GDM1 (cell line): ENCODE data around the gene USP16.

Source experiments
- DNase-seq: peaks from one replicate; lab custom pipeline; 2025; lab: John Stamatoyannopoulos, UW

Gene USP16

DNA sequence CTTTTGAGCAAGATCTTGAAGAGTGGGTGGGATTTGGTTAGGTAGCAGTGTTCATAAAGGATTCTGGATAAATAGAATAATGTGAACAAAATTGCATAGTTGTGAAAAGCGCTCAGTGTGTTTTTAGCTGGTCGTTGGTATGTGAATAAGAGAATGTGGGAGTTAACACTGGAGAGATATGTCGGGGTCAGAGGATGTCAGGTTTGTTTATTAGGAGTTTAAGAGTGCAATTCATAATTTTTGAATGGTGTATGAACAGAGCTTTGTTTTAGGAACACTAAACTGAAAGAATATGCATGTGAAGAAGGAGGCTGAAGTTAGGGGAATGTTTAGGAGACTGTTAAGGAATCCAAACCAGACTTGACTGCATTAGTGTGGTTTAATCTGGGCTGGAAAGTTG lies 9.4 kb downstream of the USP16 start:
- no peak for DNase-seq

DNA sequence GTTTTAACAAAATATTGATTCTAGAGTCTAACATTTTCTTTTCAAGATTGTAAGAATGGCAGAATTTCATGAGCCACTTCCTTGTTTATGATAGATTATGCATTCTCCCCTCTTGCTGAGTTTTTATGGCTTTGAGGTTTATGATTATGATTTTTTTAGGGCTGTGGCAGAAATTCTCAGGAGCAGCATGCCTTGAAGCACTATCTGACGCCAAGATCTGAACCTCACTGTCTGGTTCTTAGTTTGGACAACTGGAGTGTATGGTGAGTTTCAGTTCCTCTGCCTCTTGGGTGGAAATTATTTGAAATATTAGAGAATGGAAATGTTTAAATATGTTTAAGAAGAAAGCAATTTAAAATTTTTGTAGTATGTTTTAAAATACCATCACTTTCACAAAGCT lies 10.2 kb downstream of the USP16 start:
- DNase-seq: no peak

DNA sequence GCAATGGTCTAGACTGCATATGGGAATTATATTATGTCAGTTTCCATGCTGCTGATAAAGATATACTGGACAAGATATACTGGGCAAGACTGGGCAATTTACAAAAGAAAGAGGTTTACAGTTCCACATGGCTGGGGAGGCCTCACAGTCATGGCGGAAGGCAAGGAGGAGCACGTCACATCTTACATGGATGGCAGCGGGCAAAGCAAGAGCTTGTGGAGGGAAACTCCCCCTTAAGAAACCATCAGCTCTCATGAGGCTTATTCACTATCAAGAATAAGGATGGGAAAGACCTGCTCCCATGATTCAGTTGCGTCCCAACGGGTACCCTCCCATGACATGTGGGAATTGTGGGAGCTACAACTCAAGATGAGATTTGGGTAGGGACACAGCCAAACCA lies 27.8 kb downstream of the USP16 start:
- no peak for DNase-seq

GRCh38 chr21:29053011-29053553 lies 28.6 kb downstream of the USP16 start:
- no peak for DNase-seq

- no peak for DNase-seq
These were observed 29.2 kb downstream of the USP16 start for GRCh38 chr21:29053656-29054055.

DNA sequence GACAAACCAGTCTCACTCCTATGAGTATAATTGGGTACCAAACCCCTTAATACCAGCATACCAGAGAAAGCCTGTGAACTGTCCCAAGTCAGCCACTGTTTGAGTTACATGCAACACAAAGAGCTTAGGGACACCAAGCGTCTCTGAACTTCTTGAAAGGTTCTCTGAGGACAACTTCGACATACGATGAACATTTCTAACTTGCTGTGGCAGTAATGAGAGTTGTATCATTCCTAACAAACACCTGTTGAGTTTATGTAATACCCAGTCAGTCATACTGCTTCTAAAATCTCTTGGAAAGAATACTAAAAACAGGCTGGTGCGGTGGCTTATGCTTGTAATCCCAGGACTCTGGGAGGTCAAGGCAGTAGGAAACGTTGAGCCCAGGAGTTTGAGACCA lies 30.6 kb downstream of the USP16 start:
- DNase-seq: no peak

DNA sequence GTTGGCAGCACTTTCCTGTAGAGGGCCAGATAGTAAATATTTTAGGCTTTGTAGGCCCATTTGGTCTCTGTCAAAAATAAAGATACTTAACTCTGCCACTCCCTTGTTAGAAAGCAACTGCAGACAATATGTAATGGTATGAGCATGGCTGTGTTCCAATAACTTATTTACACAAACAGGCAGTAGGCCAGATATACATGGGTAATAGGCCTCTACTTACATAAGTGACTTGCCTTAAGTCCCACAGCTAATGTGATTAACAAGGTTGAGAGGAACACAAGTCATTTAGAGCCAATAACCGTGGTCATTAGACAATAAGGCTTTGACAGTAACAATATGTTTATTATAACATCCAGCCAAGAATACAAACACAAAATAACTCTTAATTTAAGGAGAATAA lies 31.5 kb downstream of the USP16 start:
- DNase-seq: no peak

- no peak for DNase-seq
These were observed 32.1 kb downstream of the USP16 start for GRCh38 chr21:29056538-29057050.

DNA sequence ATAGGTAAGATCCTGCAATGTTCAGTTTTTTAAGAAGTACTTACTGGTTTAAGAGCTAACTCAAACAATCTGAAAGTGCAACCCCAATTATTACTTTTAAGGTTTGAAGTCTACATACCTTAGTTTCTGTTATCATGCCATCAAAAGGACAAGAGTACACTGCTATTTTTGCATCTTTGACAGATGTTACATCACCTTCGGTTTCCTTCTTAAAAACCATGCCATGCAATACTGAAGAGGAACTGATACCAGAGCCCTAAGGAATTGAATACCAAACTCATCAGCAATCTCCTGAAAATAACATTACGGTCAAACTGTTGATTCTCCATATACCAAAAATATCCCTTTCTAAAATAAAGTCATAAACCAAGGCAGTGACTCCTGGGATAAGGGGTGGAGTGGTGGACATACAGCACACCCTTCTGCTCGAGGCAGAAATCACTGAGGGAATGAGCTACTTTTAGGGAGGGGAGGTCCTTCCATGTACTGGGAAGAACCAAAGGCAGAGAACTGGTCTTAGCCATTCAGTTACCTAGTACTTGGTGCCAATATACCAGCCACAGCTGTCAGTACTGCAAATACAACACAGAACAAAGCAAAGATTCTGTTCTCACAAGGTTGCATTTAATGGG lies 40.5 kb downstream of the USP16 start:
- DNase-seq: no peak

GRCh38 chr21:29072873-29073221 lies 48.4 kb downstream of the USP16 start:
- DNase-seq: no peak

GRCh38 chr21:29073222-29074006 lies 48.9 kb downstream of the USP16 start, which contains the start of gene CCT8:
TSS of gene CCT8 (minus strand) at chr21:29073648. CDS start at chr21:29073590, 58 bp downstream.
- DNase-seq: peak; percentile 99

GRCh38 chr21:29074007-29074376 lies 49.5 kb downstream of the USP16 start:
- no peak for DNase-seq

DNA sequence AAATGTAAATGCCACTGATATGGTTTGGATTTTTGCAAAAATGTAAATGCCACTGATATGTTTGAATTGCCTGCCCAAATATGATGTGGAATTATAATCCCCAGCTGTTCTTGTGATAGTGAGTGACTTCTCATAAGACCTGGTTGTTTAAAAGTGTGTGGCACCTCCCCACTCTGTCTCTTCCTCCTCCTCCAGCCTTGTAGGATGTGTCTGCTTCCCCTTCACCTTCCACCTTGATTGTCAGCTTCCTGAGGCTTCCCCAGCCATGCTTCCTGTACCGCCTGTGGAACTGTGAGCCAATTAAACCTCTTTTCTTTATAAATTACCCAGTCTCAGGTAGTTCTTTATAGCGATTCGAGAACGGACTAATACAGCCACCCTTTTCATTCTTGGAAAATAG lies 50.3 kb downstream of the USP16 start:
- peak; percentile 18 for DNase-seq

DNA sequence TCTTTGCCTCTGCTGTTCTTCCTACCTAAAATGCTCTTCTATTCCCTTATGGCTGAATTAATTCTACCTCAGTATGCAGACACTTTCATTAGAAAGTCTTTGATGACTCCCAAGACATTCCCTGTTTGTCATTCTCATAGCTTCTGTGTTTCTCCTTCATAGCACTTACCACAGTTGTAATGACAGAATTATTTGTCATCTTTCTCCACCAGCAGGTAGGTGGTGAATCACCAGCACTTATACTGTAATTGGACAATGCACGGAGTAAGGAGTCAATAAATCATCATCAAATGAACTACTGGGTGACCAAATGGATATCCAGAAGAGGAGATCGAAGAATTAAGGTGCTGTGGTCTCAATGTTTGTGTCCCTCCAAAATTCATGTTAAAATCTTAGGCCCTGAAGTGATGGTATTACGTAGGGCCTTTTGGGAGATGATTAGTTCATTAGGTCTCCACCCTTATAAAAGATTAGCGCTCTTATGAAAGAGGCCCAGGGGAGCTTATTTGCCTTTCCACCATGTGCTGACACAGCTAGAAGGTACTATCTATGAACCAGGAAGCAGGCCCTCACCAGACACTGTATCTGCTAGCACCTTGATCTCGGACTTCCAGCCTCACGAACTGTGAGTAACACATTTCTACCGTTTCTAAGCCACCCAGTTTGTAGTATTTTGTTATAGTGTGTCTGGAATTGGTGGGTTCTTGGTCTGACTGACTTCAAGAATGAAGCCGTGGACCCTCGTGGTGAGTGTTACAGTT lies 51.4 kb downstream of the USP16 start:
- no peak for DNase-seq

DNA sequence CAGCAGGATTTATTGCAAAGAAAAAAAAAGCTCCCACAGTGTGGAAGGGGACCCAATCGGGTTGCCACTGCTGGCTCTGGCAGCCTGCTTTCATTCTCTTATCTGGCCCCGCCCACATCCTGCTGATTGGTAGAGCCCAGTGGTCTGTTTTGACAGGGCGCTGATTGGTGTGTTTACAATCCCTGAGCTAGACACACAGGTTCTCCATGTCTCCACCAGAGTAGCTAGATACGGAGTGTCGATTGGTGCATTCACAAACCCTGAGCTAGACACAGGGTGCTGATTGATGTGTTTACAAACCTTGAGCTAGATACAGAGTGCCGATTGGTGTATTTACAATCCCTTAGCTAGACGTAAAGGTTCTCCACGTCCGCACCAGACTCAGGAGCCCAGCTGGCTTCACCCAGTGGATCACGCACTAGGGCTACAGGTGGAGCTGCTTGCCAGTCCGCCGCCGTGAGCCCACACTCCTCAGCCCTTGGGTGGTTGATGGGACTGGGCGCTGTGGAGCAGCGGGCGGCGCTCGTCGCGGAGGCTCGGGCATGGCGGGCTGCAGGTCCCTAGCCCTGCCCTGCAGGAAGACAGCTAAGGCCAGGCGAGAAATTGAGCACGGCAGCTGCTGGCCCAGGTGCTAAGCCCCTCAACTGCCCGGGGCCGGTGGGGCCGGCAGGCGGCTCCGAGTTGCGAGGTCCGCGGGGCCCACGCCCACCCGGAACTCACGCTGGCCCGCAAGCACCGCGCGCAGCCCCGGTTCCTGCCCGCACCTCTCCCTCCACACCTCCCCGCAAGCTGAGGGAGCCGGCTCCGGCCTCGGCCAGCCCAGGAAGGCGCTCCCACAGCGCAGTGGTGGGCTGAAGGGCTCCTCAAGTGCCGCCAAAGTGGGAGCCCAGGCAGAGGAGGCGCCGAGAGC lies 52.5 kb downstream of the USP16 start:
- peak; percentile 9 for DNase-seq

- peak; percentile 12 for DNase-seq
These were observed 53.2 kb downstream of the USP16 start for GRCh38 chr21:29077651-29078090.

DNA sequence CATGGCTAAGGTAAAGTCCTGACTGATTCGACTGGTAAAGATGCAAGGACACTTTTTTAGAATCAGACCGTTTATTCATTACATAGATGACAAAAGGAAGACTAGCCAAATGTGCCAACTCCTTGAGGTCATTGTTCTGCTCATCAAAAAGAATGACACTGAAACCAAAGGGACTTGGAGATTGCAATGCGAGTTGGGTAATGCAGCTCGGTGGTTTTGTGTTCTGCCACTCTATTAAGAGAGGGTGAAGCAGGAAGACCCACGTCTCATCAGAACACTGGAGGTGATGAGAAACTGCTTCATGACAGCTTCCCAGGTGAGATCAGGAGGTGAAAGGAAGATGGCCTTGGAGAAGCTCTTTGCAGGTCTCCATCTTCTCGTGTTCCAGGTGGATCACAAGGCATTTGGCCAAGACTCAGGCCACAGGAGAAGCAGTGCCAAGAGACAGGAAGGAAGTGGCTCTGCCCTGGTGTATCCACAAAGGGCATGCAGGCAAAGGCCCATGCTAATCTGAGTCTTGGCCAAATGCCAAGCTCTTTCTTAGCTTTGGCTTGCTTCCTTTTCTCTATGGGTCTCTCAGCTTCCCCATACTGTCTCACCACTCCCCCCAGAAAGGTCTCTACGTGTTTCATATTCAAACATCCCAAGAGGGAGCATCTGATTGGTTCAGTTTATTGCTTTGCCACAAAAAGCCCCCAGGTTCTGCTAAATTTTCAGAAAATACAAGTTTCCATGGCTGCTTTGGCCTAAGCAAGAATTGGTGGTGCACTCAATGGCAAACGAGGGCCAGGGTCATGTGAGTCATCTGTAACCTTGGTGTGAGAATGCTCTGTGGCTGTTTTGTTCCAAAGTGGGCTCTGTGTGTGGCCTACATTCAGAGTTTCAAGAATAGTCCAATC lies 54.6 kb downstream of the USP16 start:
- peak; percentile 78 for DNase-seq

- DNase-seq: no peak
These were observed 56.0 kb downstream of the USP16 start for GRCh38 chr21:29080454-29080941.

GRCh38 chr21:29082046-29082815 lies 57.8 kb downstream of the USP16 start:
- DNase-seq: no peak
